NCI-H1436 treated with DMSO at 0.1 percent for 48 hours (cell line): ENCODE results near the gene PRMT1.

ENCODE experiments used
- DNase-seq: peaks from one replicate; lab custom pipeline; 2025; lab: John Stamatoyannopoulos, UW

The PRMT1 gene

GRCh38 chr19:49727217-49728030, 50.4 kb downstream of the PRMT1 start:
- no peak for DNase-seq

- no peak for DNase-seq
Measured at GRCh38 chr19:49730166-49730565, 53.1 kb downstream of the PRMT1 start.
